Mucosa of rectum (tissue), 2 donors: ENCODE data around the gene YDJC.
"Not testable (repeated sequence)": the region's sequence is repeated elsewhere in the genome, so short reads cannot be mapped to it uniquely, and the experiment has no call there.

Experiments
- H3K27ac ChIP-seq, 2 donors: one replicate each; pipeline ENCODE4 v1.7.0; 2013; ENCODE audit warnings: inconsistent platforms in 2 of 2, low read depth in 2 of 2, low read length in 2 of 2
- H3K27me3 ChIP-seq, 2 donors: one replicate each; pipeline ENCODE4 v1.7.0; 2013; ENCODE audit warnings: low read length in 2 of 2; ENCODE audit not compliant: control insufficient read depth in 2 of 2, insufficient read depth in 2 of 2
- H3K36me3 ChIP-seq, 2 donors: one replicate each; pipeline ENCODE4 v1.7.0; 2013; ENCODE audit warnings: low read length in 2 of 2; ENCODE audit not compliant: control insufficient read depth in 2 of 2, insufficient read depth in 2 of 2
- H3K4me1 ChIP-seq, 2 donors: one replicate each; pipeline ENCODE4 v1.7.0; 2013; ENCODE audit warnings: low read length in 2 of 2, mild to moderate bottlenecking in 1 of 2; ENCODE audit not compliant: control insufficient read depth in 2 of 2, insufficient read depth in 2 of 2
- H3K4me3 ChIP-seq, 2 donors: one replicate each; pipeline ENCODE4 v1.7.0; 2013; ENCODE audit warnings: low read length in 2 of 2
- H3K9ac ChIP-seq, 2 donors: one replicate each; pipeline ENCODE4 v1.7.0; 2013; ENCODE audit warnings: low read length in 2 of 2, low read depth in 1 of 2, mild to moderate bottlenecking in 1 of 2
- H3K9me3 ChIP-seq, 2 donors: one replicate each; pipeline ENCODE4 v1.7.0; 2013; ENCODE audit warnings: low read length in 2 of 2; ENCODE audit not compliant: control insufficient read depth in 2 of 2
- donor health status: healthy.
- donor health status: Normal muscosa, but diverticular disease.

YDJC gene

GRCh38 chr22:21651521-21652009 is 21.7 kb upstream of the YDJC start:
- Histone ChIP-seq H3K4me1 (peaks cover 8 to 16% of the 10 kb centered on the region in 2 donors), H3K36me3 (peaks cover 0 to 3% of the 10 kb centered on the region in 2 donors), H3K27ac (no peak overlapping the region), H3K4me3 (peak overlapping the region; percentile 64 to 75), H3K9me3 (no peaks in the 10 kb centered on the region), H3K9ac (peak overlapping the region; percentile 28 to 56), H3K27me3 (no peaks in the 10 kb centered on the region)

- H3K36me3 ChIP-seq: peaks cover 0 to 3% of the 10 kb centered on the region in 2 donors
- peaks cover 8 to 19% of the 10 kb centered on the region in 2 donors for H3K4me1 ChIP-seq
- no peaks in the 10 kb centered on the region for H3K9me3 ChIP-seq
- no peak overlapping the region for H3K27ac ChIP-seq
- H3K4me3 ChIP-seq: peak overlapping the region; percentile 64 to 75
- H3K27me3 ChIP-seq: no peaks in the 10 kb centered on the region
- peak overlapping the region; percentile 28 to 56 for H3K9ac ChIP-seq
Observed at GRCh38 chr22:21650823-21651520, 21.1 kb upstream of the YDJC start.

GRCh38 chr22:21650280-21650679 is 20.5 kb upstream of the YDJC start:
- Histone ChIP-seq H3K9me3 (no peaks in the 10 kb centered on the region), H3K4me3 (no peak overlapping the region), H3K36me3 (peaks cover 0 to 4% of the 10 kb centered on the region in 2 donors), H3K4me1 (peaks cover 8 to 19% of the 10 kb centered on the region in 2 donors), H3K9ac (no peak overlapping the region), H3K27me3 (no peaks in the 10 kb centered on the region), H3K27ac (no peak overlapping the region)

- Histone ChIP-seq H3K9me3 (no peaks in the 10 kb centered on the region), H3K36me3 (peaks cover 0 to 14% of the 10 kb centered on the region in 2 donors), H3K9ac (no peak overlapping the region)
Observed at GRCh38 chr22:21646608-21647590, 17.1 kb upstream of the YDJC start.

GRCh38 chr22:21645513-21645912 is 15.7 kb upstream of the YDJC start:
- not testable (repeated sequence) for H3K9me3 ChIP-seq, H3K27ac ChIP-seq, H3K9ac ChIP-seq, H3K4me3 ChIP-seq, H3K27me3 ChIP-seq
- Histone ChIP-seq H3K36me3 (peaks cover 0 to 14% of the 10 kb centered on the region in 2 donors), H3K4me1 (peaks cover 18 to 20% of the 10 kb centered on the region in 2 donors)

More at GRCh38 chr22:21646608-21647590, 17.1 kb upstream of the YDJC start:
- Histone ChIP-seq H3K27ac (no peak overlapping the region), H3K4me1 (peaks cover 13 to 24% of the 10 kb centered on the region in 2 donors), H3K27me3 (no peaks in the 10 kb centered on the region), H3K4me3 (no peak overlapping the region)

- Histone ChIP-seq H3K36me3 (peaks cover 0 to 11% of the 10 kb centered on the region in 2 donors), H3K9me3 (no peaks in the 10 kb centered on the region), H3K9ac (peak overlapping the region in 1 of 2 donors; percentile 73), H3K4me3 (peak overlapping the region; percentile 80 to 85), H3K4me1 (peaks cover 18 to 20% of the 10 kb centered on the region in 2 donors), H3K27ac (no peak overlapping the region), H3K27me3 (no peaks in the 10 kb centered on the region)
Observed at GRCh38 chr22:21643533-21644357, 13.9 kb upstream of the YDJC start.

GRCh38 chr22:21642584-21643448 is 13.0 kb upstream of the YDJC start:
- Histone ChIP-seq H3K4me3 (peak overlapping the region; percentile 80 to 85), H3K4me1 (peaks cover 18 to 20% of the 10 kb centered on the region in 2 donors), H3K9ac (peak overlapping the region; percentile 53 to 73), H3K27me3 (no peaks in the 10 kb centered on the region), H3K9me3 (no peaks in the 10 kb centered on the region), H3K27ac (peak overlapping the region; percentile 69 to 74), H3K36me3 (peaks cover 0 to 11% of the 10 kb centered on the region in 2 donors)

GRCh38 chr22:21641789-21642583 is 12.2 kb upstream of the YDJC start, which contains the start of gene SDF2L1:
Gene SDF2L1, plus strand, starts transcription at chr22:21642302. Its CDS starts 35 bp downstream, at chr22:21642337.
- Histone ChIP-seq H3K9me3 (no peaks in the 10 kb centered on the region), H3K9ac (peak within 1 kb of the TSS; percentile 63 to 73), H3K36me3 (peaks cover 0 to 11% of the 10 kb centered on the region in 2 donors), H3K4me3 (peak within 1 kb of the TSS; percentile 80 to 85), H3K27ac (peak within 1 kb of the TSS; percentile 69 to 74), H3K27me3 (no peaks in the 10 kb centered on the region), H3K4me1 (peaks cover 18 to 20% of the 10 kb centered on the region in 2 donors)
